Keratinocyte (primary cell): Measurements from ENCODE around the gene CBFA2T3. TPM values are rescaled to one million over a fixed set of nuclear protein-coding genes. Genes with fewer than 3 reads are reported as not detected.

Source experiments
- DNase-seq: peaks from one replicate; pipeline ENCODE4 v3.0.0-alpha.2; 2011; ENCODE audit warnings: low read depth, missing footprints, low spot score
- FAIRE-seq: peaks from 2 replicates; lab custom pipeline; 2011; peaks lifted over from hg19 to GRCh38; lab: Jason Lieb, UNC
- H2AFZ ChIP-seq: 2 replicates; pipeline ENCODE4 v1.6.0; 2012; ENCODE audit warnings: low read length, control low read depth, inconsistent platforms; ENCODE audit not compliant: control insufficient read depth
- H3K27ac ChIP-seq: 2 replicates; pipeline ENCODE4 v1.5.1; 2011; ENCODE audit warnings: low read length; ENCODE audit not compliant: control insufficient read depth, insufficient read depth
- H3K27me3 ChIP-seq: 3 replicates; pipeline ENCODE4 v1.6.0; 2011; ENCODE audit warnings: low read length; ENCODE audit not compliant: control insufficient read depth, insufficient read depth; ENCODE audit errors: extremely low read depth
- H3K36me3 ChIP-seq, 2 experiments: 2 replicates in 1 of 2; 3 replicates in 1 of 2; pipeline ENCODE4 v1.5.1; 2011; ENCODE audit warnings: low read length in 2 of 2, mild to moderate bottlenecking in 1 of 2; ENCODE audit not compliant: control insufficient read depth in 2 of 2, insufficient read depth in 2 of 2; ENCODE audit errors: extremely low read depth in 1 of 2
- H3K4me1 ChIP-seq: 3 replicates; pipeline ENCODE4 v1.5.1; 2011; ENCODE audit warnings: low read length; ENCODE audit not compliant: control insufficient read depth, insufficient read depth; ENCODE audit errors: extremely low read depth
- H3K4me2 ChIP-seq: 3 replicates; pipeline ENCODE4 v1.6.0; 2011; ENCODE audit warnings: low read depth, low read length; ENCODE audit not compliant: control insufficient read depth, insufficient read depth; ENCODE audit errors: extremely low read depth
- H3K4me3 ChIP-seq, 3 experiments: fragments of 200-600 bp in 1 of 3; sonication (generic) in 1 of 3; 2 replicates in 2 of 3; 3 replicates in 1 of 3; pipeline ENCODE4 v1.5.1; 2011 to 2016; ENCODE audit warnings: low read length in 3 of 3, mild to moderate bottlenecking in 3 of 3, control low read depth in 2 of 3, inconsistent platforms in 1 of 3, low read depth in 1 of 3, mixed read lengths in 1 of 3, mixed run types in 1 of 3, moderate library complexity in 1 of 3; ENCODE audit not compliant: control insufficient read depth in 2 of 3, insufficient read depth in 2 of 3; ENCODE audit errors: extremely low read depth in 1 of 3
- H3K79me2 ChIP-seq: 2 replicates; pipeline ENCODE4 v1.6.0; 2012; ENCODE audit warnings: low read length; ENCODE audit not compliant: control insufficient read depth, insufficient read depth
- H3K9ac ChIP-seq: 3 replicates; pipeline ENCODE4 v1.6.0; 2011; ENCODE audit warnings: low read length; ENCODE audit not compliant: control insufficient read depth, insufficient read depth; ENCODE audit errors: extremely low read depth
- H3K9me1 ChIP-seq: 3 replicates; pipeline ENCODE4 v1.6.0; 2011; ENCODE audit warnings: low read length; ENCODE audit not compliant: control insufficient read depth, insufficient read depth; ENCODE audit errors: extremely low read depth
- H3K9me3 ChIP-seq: 2 replicates; pipeline ENCODE4 v1.5.1; 2012; ENCODE audit warnings: low read depth, low read length; ENCODE audit not compliant: control insufficient read depth
- H4K20me1 ChIP-seq: 3 replicates; pipeline ENCODE4 v1.6.0; 2011; ENCODE audit warnings: low read length; ENCODE audit not compliant: control insufficient read depth, insufficient read depth; ENCODE audit errors: extremely low read depth
- CTCF ChIP-seq, 3 experiments: IDR thresholded peaks in 1 of 3; conservative IDR thresholded peaks in 1 of 3; optimal IDR thresholded peaks in 1 of 3; 2 replicates in 2 of 3; 3 replicates in 1 of 3; pipeline versions ENCODE3 to v1.5.1; 2011; ENCODE audit warnings: low read length in 3 of 3, mild to moderate bottlenecking in 3 of 3, moderate library complexity in 2 of 3, control low read depth in 1 of 3, inconsistent platforms in 1 of 3; ENCODE audit not compliant: insufficient read depth in 2 of 3; ENCODE audit errors: extremely low read depth in 1 of 3
- EZH2 ChIP-seq: IDR thresholded peaks from one replicate; pipeline ENCODE4 v1.6.1; 2012; ENCODE audit warnings: inconsistent platforms, mild to moderate bottlenecking, low read length, moderate library complexity
- dilution Hi-C: fragments of 300-500 bp; cut with MboI; formaldehyde crosslinking; loops from one replicate; pipeline ENCODE4 v1.7.0; 2020; ENCODE audit warnings: low sequenced_read_pairs; ENCODE audit not compliant: extremely low pct_ligation_motif_present
- polyA plus RNA-seq, 5 experiments: library from polyadenylated mRNA; depleted of rRNA in 3 of 5; stranded (reverse) in 3 of 5; stranded (forward) in 1 of 5; unstranded in 1 of 5; fragments of >200 nt; gene quantifications; 1 replicate in 1 of 5; 2 replicates in 3 of 5; 3 replicates in 1 of 5; pipeline versions ENCODE4 v1.2.1 to v1.2.3, GENCODE V29; 2011 to 2012; ENCODE audit warnings: missing spikeins in 2 of 5, low read depth in 1 of 5, low replicate concordance in 1 of 5

The CBFA2T3 gene
- polyA plus RNA-seq, 1 donor (not counting 4 experiments of a cell fraction or from before 2014, with no cell fraction given), result 0.08 TPM

DNA sequence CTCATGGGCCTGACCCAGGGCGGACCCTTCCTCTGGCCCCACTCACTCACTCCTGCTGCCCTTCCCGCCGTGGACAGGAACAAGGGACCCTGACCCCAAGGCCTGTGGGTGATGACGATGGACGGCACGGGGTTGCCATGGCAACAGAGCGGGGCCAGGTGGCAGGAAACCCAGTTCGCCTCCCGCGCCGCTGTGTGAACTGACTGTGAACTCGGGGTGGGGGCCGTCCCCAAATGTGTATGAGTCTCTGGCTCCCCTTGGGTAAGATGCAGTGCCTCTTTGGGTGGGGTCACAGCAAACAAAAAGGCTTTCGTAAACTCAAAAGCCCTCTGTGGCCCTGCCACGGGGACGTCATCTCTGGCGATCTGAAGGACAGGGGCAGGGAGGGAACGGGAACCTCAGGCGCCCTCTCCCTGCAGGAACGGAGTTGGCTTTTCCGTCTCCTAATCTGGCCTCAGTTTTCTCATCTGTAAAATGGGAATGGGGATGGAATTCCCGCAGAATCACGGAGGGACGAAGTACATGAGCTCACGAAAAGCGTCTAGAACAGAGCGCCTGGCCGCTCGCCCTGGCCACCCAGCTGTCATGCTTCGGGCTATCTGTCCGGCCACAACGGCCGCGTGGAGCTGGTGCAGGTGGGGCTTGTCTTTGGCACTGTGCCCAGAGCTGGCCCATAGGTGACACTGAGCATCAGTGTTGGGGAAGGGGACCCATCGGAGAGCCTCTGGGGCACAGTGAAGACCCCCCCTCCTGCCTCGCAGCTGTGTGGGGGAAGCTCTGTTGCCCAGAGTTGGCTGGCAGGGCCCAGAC lies 65.7 kb downstream of the CBFA2T3 start:
- H2AFZ ChIP-seq, result no peak overlapping the region
- H4K20me1 ChIP-seq, result no peaks in the 10 kb centered on the region
- DNase-seq (no peak), FAIRE-seq (no peak)
- dilution Hi-C loops, result no loop called here
- H3K79me2 ChIP-seq, result no peaks in the 10 kb centered on the region
- no peak overlapping the region for H3K27ac ChIP-seq
- H3K9me3 ChIP-seq, result no peaks in the 10 kb centered on the region
- no peaks in the 10 kb centered on the region for H3K9me1 ChIP-seq
- TF ChIP-seq CTCF (optimal IDR thresholded peaks at IDR 0.05 in 1 of 3, IDR thresholded peaks at IDR 0.05 in 1 of 3, conservative IDR thresholded peaks at IDR 0.05 in 1 of 3; ENCODE audit: extremely low read depth in 1 of 3, insufficient read depth in 2 of 3, low read length in 3 of 3), result no peak
- no peak for TF ChIP-seq EZH2
- no peak overlapping the region for H3K4me3 ChIP-seq
- peaks cover 7% of the 10 kb centered on the region for H3K4me1 ChIP-seq
- peaks cover 24% of the 10 kb centered on the region for H3K27me3 ChIP-seq
- no peak overlapping the region for H3K9ac ChIP-seq
- H3K36me3 ChIP-seq, result no peaks in the 10 kb centered on the region
- no peak overlapping the region for H3K4me2 ChIP-seq

DNA sequence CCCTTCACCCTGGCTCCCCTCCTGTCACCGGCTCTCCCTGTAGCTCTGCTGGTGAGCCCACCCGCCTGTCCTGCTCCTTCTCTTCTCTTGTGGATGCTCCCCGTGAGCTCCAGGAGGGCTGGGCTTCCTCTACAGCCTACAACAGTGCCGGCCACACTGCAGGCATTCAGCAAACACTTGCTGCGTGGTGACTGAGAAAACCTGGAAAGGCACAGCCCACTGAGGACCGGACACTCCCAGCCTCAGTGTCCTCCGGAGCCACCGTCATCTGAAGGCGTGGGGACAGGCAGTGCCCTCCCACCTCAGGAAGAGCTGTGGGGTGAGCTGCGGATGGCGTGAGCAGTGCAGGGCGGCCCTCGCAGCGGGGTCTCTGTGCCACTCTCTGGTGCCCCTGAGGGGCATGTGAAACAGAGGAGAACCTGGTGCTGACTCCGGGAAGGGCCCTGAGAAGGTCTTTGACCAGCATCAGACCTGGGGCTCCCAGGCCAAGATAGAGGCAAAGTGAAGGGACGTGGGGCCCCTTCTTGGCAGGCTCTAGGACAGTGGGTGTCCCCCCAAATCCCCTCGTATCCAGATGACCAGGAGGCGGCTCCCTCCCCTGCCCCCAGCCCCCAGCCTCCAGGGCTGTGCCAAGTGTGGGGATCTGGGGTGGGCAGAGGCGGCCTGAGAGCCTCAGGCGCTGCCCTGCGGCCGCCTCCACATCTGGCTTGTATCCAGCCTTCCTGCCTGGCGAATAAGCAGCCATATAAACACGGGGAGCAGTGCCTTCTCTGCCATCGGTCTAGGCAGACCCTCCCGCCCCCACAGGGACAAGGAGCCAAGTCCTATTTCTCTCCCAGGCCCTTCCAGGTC lies 66.5 kb downstream of the CBFA2T3 start:
- Histone ChIP-seq H3K4me2 (no peak overlapping the region), H3K79me2 (no peaks in the 10 kb centered on the region), H3K9ac (no peak overlapping the region), H3K27me3 (peaks cover 24% of the 10 kb centered on the region), H3K9me1 (no peaks in the 10 kb centered on the region), H3K36me3 (no peaks in the 10 kb centered on the region), H3K9me3 (no peaks in the 10 kb centered on the region), H2AFZ (no peak overlapping the region), H3K27ac (no peak overlapping the region), H4K20me1 (no peaks in the 10 kb centered on the region), H3K4me3 (no peak overlapping the region), H3K4me1 (peaks cover 7% of the 10 kb centered on the region)
- dilution Hi-C loops, result no loop called here
- TF ChIP-seq EZH2 (no peak), CTCF (optimal IDR thresholded peaks at IDR 0.05 in 1 of 3, IDR thresholded peaks at IDR 0.05 in 1 of 3, conservative IDR thresholded peaks at IDR 0.05 in 1 of 3; ENCODE audit: extremely low read depth in 1 of 3, insufficient read depth in 2 of 3, low read length in 3 of 3) (no peak)
- no peak for FAIRE-seq
- DNase-seq, result no peak
